Activated T-cell treated with anti-CD3 and anti-CD28 coated beads, Interleukin-2, amount 50 U/mL, for 48 hours (primary cell): ENCODE data around the gene IL12RB1.

Source experiments
- DNase-seq, 2 experiments: peaks; one replicate each; pipeline ENCODE4 v3.0.0-alpha.2; 2020

The IL12RB1 gene

GRCh38 chr19:18085702-18086457, 854 bp downstream of the IL12RB1 start:
- DNase-seq = no peak

- DNase-seq = no peak
Observed at GRCh38 chr19:18083929-18084684, 2.6 kb downstream of the IL12RB1 start.

GRCh38 chr19:18074192-18074591, 12.5 kb downstream of the IL12RB1 start:
- DNase-seq = no peak

- no peak for DNase-seq
Observed at GRCh38 chr19:18073197-18073596, 13.5 kb downstream of the IL12RB1 start.

GRCh38 chr19:18072335-18072734, 14.4 kb downstream of the IL12RB1 start:
- no peak for DNase-seq

GRCh38 chr19:18070181-18070580, 16.6 kb downstream of the IL12RB1 start:
- DNase-seq = no peak

GRCh38 chr19:18069383-18069782, 17.4 kb downstream of the IL12RB1 start:
- no peak for DNase-seq

- DNase-seq = no peak
Observed at GRCh38 chr19:18068395-18068794, 18.3 kb downstream of the IL12RB1 start.

GRCh38 chr19:18065173-18065495, 21.6 kb downstream of the IL12RB1 start:
- no peak for DNase-seq

GRCh38 chr19:18063463-18063862, 23.3 kb downstream of the IL12RB1 start:
- no peak for DNase-seq

- no peak for DNase-seq
Observed at GRCh38 chr19:18062028-18062427, 24.7 kb downstream of the IL12RB1 start.

- no peak for DNase-seq
Observed at GRCh38 chr19:18060472-18060871, 26.3 kb downstream of the IL12RB1 start.

- no peak for DNase-seq
Observed at GRCh38 chr19:18059902-18060301, 26.8 kb downstream of the IL12RB1 start.

GRCh38 chr19:18059297-18059696, 27.4 kb downstream of the IL12RB1 start:
- no peak for DNase-seq

GRCh38 chr19:18058208-18059009, 28.3 kb downstream of the IL12RB1 start:
- peak; percentile 89 for DNase-seq

- DNase-seq = no peak
Observed at GRCh38 chr19:18057557-18057956, 29.2 kb downstream of the IL12RB1 start.

- no peak for DNase-seq
Observed at GRCh38 chr19:18055967-18056366, 30.8 kb downstream of the IL12RB1 start.

GRCh38 chr19:18053576-18054219, 33.0 kb downstream of the IL12RB1 start:
- no peak for DNase-seq

GRCh38 chr19:18051887-18052286, 34.8 kb downstream of the IL12RB1 start:
- no peak for DNase-seq

GRCh38 chr19:18049385-18049784, 37.3 kb downstream of the IL12RB1 start:
- no peak for DNase-seq

GRCh38 chr19:18046059-18046718, 40.5 kb downstream of the IL12RB1 start:
- peak; percentile 49 to 54 for DNase-seq

- DNase-seq = no peak
Observed at GRCh38 chr19:18045307-18046050, 41.3 kb downstream of the IL12RB1 start.
